Gastrocnemius medialis (tissue), 4 donors: ENCODE data around the gene URI1.

ENCODE experiments used
- CTCF ChIP-seq, 5 experiments: fragments of 450-650 bp in 3 of 5; fragments of 200-600 bp in 2 of 5; sonication (generic) in 2 of 5; IDR thresholded peaks in 4 of 5; conservative IDR thresholded peaks in 1 of 5; 1 replicate in 4 of 5; 2 replicates in 1 of 5; pipeline ENCODE4 v1.5.1; 2016 to 2019; ENCODE audit warnings: antibody characterized with exemption in 5 of 5, mild to moderate bottlenecking in 3 of 5, moderate library complexity in 3 of 5
- POLR2A ChIP-seq, 2 donors: fragments of 450-650 bp; IDR thresholded peaks; one replicate each; pipeline ENCODE4 v1.6.1; 2017; ENCODE audit warnings: antibody characterized with exemption in 2 of 2, mild to moderate bottlenecking in 2 of 2, moderate library complexity in 2 of 2

- TF ChIP-seq POLR2A (IDR thresholded peaks at IDR 0.05) (no peak), CTCF (IDR thresholded peaks at IDR 0.05 in 4 of 5, conservative IDR thresholded peaks at IDR 0.05 in 1 of 5) (no peak)
Measured at GRCh38 chr19:30001791-30002190, 59.8 kb downstream of the URI1 start.
